CD4-positive, alpha-beta T cell treated with Interleukin-4 for 1 hour (primary cell): ENCODE data around the gene USP47.
"Not testable (repeated sequence)": the region's sequence is repeated elsewhere in the genome, so short reads cannot be mapped to it uniquely, and the experiment has no call there.

Experiments
- DNase-seq, 2 donors: peaks; one replicate each; pipeline ENCODE4 v3.0.0-alpha.2; 2020 to 2022

USP47 gene

GRCh38 chr11:11826260-11826659 lies 15.5 kb upstream of the USP47 start:
- DNase-seq: no peak

- DNase-seq: no peak
Measured at GRCh38 chr11:11827272-11827671, 14.5 kb upstream of the USP47 start.

GRCh38 chr11:11831406-11831805 lies 10.4 kb upstream of the USP47 start:
- not testable (repeated sequence) for DNase-seq

GRCh38 chr11:11836676-11837231 lies 5.0 kb upstream of the USP47 start:
- no peak for DNase-seq

GRCh38 chr11:11839718-11840117 lies 2.1 kb upstream of the USP47 start:
- no peak for DNase-seq

- no peak for DNase-seq
Measured at GRCh38 chr11:11841116-11841722, 553 bp upstream of the USP47 start.

- DNase-seq: peak; percentile 69 to 79
Measured at GRCh38 chr11:11842421-11843008, 743 bp downstream of the USP47 start.

GRCh38 chr11:11843211-11843621 lies 1.4 kb downstream of the USP47 start:
- peak; percentile 29 to 87 for DNase-seq

- DNase-seq: no peak
Measured at GRCh38 chr11:11843642-11844041, 1.9 kb downstream of the USP47 start.

- no peak for DNase-seq
Measured at GRCh38 chr11:11844272-11844671, 2.5 kb downstream of the USP47 start.

- DNase-seq: no peak
Measured at GRCh38 chr11:11845071-11845470, 3.3 kb downstream of the USP47 start.

- DNase-seq: no peak
Measured at GRCh38 chr11:11845551-11845950, 3.8 kb downstream of the USP47 start.

- no peak for DNase-seq
Measured at GRCh38 chr11:11847082-11847481, 5.3 kb downstream of the USP47 start.

GRCh38 chr11:11848891-11849746 lies 7.3 kb downstream of the USP47 start:
- DNase-seq: peak; percentile 68 to 81

- no peak for DNase-seq
Measured at GRCh38 chr11:11850668-11851067, 8.9 kb downstream of the USP47 start.

GRCh38 chr11:11856638-11857037 lies 14.9 kb downstream of the USP47 start:
- peak in 1 of 2 donors; percentile 64 for DNase-seq

GRCh38 chr11:11857769-11858168 lies 16.0 kb downstream of the USP47 start:
- peak in 1 of 2 donors; percentile 74 for DNase-seq

GRCh38 chr11:11858676-11859075 lies 16.9 kb downstream of the USP47 start:
- DNase-seq: no peak

- DNase-seq: no peak
Measured at GRCh38 chr11:11860103-11860979, 18.6 kb downstream of the USP47 start.

GRCh38 chr11:11862999-11863398 lies 21.2 kb downstream of the USP47 start:
- no peak for DNase-seq

GRCh38 chr11:11864332-11864731 lies 22.6 kb downstream of the USP47 start:
- no peak for DNase-seq

- no peak for DNase-seq
Measured at GRCh38 chr11:11864803-11865202, 23.0 kb downstream of the USP47 start.

GRCh38 chr11:11865449-11865848 lies 23.7 kb downstream of the USP47 start:
- no peak for DNase-seq
